Activated CD4-positive, alpha-beta T cell treated with anti-CD3 and anti-CD28 coated beads, Interleukin-2, amount 10 ng/mL, durations not matched to agents 7 days and 5 days (primary cell): ENCODE data around the gene VILL. TPM values are rescaled to one million over a fixed set of nuclear protein-coding genes. Genes with fewer than 3 reads are reported as not detected.
"Not testable (repeated sequence)": the region's sequence is repeated elsewhere in the genome, so short reads cannot be mapped to it uniquely, and the experiment has no call there.

Experiments
- CTCF ChIA-PET: fragments of 350-600 bp; sonication (Branson Sonifier 250); formaldehyde crosslinking; loops from one replicate; lab custom pipeline; 2021; ENCODE audit warnings: antibody characterized with exemption; lab: Charles Lee
- POLR2A ChIA-PET: fragments of 350-600 bp; sonication (Branson Sonifier 250); formaldehyde crosslinking; loops from one replicate; lab custom pipeline; 2021; ENCODE audit warnings: antibody characterized with exemption; lab: Charles Lee
- DNase-seq: peaks from one replicate; pipeline ENCODE4 v3.0.0-alpha.2; 2020
- H3K27ac Mint-ChIP-seq: one replicate; pipeline ENCODE4 v1.8.0; 2021; ENCODE audit warnings: mild to moderate bottlenecking, moderate library complexity, mixed read lengths
- H3K27me3 Mint-ChIP-seq: one replicate; pipeline ENCODE4 v1.8.0; 2021; ENCODE audit warnings: mixed read lengths
- H3K36me3 Mint-ChIP-seq: one replicate; pipeline ENCODE4 v1.8.0; 2021; ENCODE audit warnings: low read depth, mixed read lengths
- H3K4me1 Mint-ChIP-seq: one replicate; pipeline ENCODE4 v1.8.0; 2021; ENCODE audit warnings: mixed read lengths
- H3K4me3 Mint-ChIP-seq: one replicate; pipeline ENCODE4 v1.8.0; 2021; ENCODE audit warnings: mild to moderate bottlenecking, moderate library complexity, mixed read lengths
- H3K9me3 Mint-ChIP-seq: one replicate; pipeline ENCODE4 v1.8.0; 2021; ENCODE audit warnings: mixed read lengths
- total RNA-seq, 2 experiments: library from RNA; stranded (reverse); gene quantifications; one replicate each; pipeline ENCODE4 v1.2.3, GENCODE V29; 2021

VILL gene
- total RNA-seq, 2 experiments from 2014 or later = 19.4 to 23.0 TPM

DNA sequence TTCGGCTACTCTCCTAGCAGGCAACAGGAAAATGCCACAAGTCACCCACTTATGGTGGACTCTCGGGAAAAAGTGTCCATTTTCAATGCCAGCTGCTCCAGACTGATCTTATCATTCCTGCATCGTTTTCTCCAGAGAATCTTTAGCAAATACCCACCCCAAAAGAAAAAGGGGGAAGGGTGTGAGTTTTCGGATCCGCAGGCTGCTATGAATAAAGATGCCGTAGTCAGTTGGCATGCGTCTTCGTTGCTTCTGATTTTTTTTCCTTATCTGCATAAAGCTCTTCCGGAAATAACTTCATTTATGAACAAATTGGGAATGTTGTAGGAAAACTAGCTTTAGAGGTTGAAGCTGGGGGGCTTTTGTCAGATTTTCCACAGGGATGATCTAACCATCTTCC, 22.4 kb upstream of the VILL start:
- no peaks in the 10 kb centered on the region for H3K36me3 Mint-ChIP-seq
- CTCF ChIA-PET = interaction anchor here (0.6 to 8.5 kb wide), 7 partner anchors 12 to 151 kb away, joined by 3 to 74 read pairs (median 4); no protein-coding TSS in a partner anchor
- POLR2A ChIA-PET = interaction anchor here (0.7 kb wide), 1 partner anchor 30 kb away, joined by 3 read pairs; no protein-coding TSS in a partner anchor
- H3K27ac Mint-ChIP-seq = no peak overlapping the region
- H3K4me1 Mint-ChIP-seq = no peaks in the 10 kb centered on the region
- H3K27me3 Mint-ChIP-seq = no peaks in the 10 kb centered on the region
- H3K4me3 Mint-ChIP-seq = no peak overlapping the region
- no peaks in the 10 kb centered on the region for H3K9me3 Mint-ChIP-seq
- no peak for DNase-seq

GRCh38 chr3:37968813-37969595, 21.6 kb upstream of the VILL start:
- no peaks in the 10 kb centered on the region for H3K36me3 Mint-ChIP-seq
- no peak overlapping the region for H3K27ac Mint-ChIP-seq
- ChIA-PET CTCF (interaction anchor here (1.4 to 8.5 kb wide), 4 partner anchors 11 to 114 kb away, joined by 3 to 74 read pairs (median 15); no protein-coding TSS in a partner anchor), POLR2A (interaction anchor here (0.7 kb wide), 1 partner anchor 29 kb away, joined by 3 read pairs; no protein-coding TSS in a partner anchor)
- no peaks in the 10 kb centered on the region for H3K27me3 Mint-ChIP-seq
- H3K4me3 Mint-ChIP-seq = no peak overlapping the region
- H3K4me1 Mint-ChIP-seq = no peaks in the 10 kb centered on the region
- H3K9me3 Mint-ChIP-seq = no peaks in the 10 kb centered on the region
- no peak for DNase-seq

- H3K9me3 Mint-ChIP-seq = no peaks in the 10 kb centered on the region
- CTCF ChIA-PET = interaction anchor here (1.4 to 8.5 kb wide), 4 partner anchors 11 to 114 kb away, joined by 3 to 74 read pairs (median 15); no protein-coding TSS in a partner anchor
- POLR2A ChIA-PET = no interaction called here
- H3K27me3 Mint-ChIP-seq = no peaks in the 10 kb centered on the region
- H3K4me3 Mint-ChIP-seq = no peak overlapping the region
- H3K27ac Mint-ChIP-seq = no peak overlapping the region
- DNase-seq = no peak
- H3K36me3 Mint-ChIP-seq = no peaks in the 10 kb centered on the region
- H3K4me1 Mint-ChIP-seq = peaks cover 2% of the 10 kb centered on the region
Measured at GRCh38 chr3:37969596-37970100, 20.9 kb upstream of the VILL start.

GRCh38 chr3:37970802-37971201, 19.8 kb upstream of the VILL start:
- Mint-ChIP-seq H3K27me3 (no peaks in the 10 kb centered on the region), H3K9me3 (no peaks in the 10 kb centered on the region), H3K4me3 (no peak overlapping the region), H3K27ac (no peak overlapping the region), H3K4me1 (peaks cover 6% of the 10 kb centered on the region), H3K36me3 (no peaks in the 10 kb centered on the region)
- ChIA-PET POLR2A (no interaction called here), CTCF (interaction anchor here (1.4 to 8.5 kb wide), 3 partner anchors 15 to 115 kb away, joined by 3 to 74 read pairs (median 26); no protein-coding TSS in a partner anchor)
- no peak for DNase-seq

- H3K4me3 Mint-ChIP-seq = no peak overlapping the region
- no peaks in the 10 kb centered on the region for H3K36me3 Mint-ChIP-seq
- no peaks in the 10 kb centered on the region for H3K27me3 Mint-ChIP-seq
- DNase-seq = no peak
- H3K4me1 Mint-ChIP-seq = peaks cover 6% of the 10 kb centered on the region
- CTCF ChIA-PET = interaction anchor here (1.4 kb wide), 1 partner anchor 33 kb away, joined by 3 read pairs; no protein-coding TSS in a partner anchor
- no peaks in the 10 kb centered on the region for H3K9me3 Mint-ChIP-seq
- no peak overlapping the region for H3K27ac Mint-ChIP-seq
- POLR2A ChIA-PET = no interaction called here
Measured at GRCh38 chr3:37971467-37971866, 19.1 kb upstream of the VILL start.

- H3K4me3 Mint-ChIP-seq, H3K27me3 Mint-ChIP-seq, H3K36me3 Mint-ChIP-seq, H3K9me3 Mint-ChIP-seq, POLR2A ChIA-PET, DNase-seq, H3K4me1 Mint-ChIP-seq, H3K27ac Mint-ChIP-seq: not testable (repeated sequence)
- CTCF ChIA-PET = interaction anchor here (3.9 kb wide), 1 partner anchor 117 kb away, joined by 19 read pairs; no protein-coding TSS in a partner anchor
Measured at GRCh38 chr3:37972056-37972455, 18.5 kb upstream of the VILL start.

DNA sequence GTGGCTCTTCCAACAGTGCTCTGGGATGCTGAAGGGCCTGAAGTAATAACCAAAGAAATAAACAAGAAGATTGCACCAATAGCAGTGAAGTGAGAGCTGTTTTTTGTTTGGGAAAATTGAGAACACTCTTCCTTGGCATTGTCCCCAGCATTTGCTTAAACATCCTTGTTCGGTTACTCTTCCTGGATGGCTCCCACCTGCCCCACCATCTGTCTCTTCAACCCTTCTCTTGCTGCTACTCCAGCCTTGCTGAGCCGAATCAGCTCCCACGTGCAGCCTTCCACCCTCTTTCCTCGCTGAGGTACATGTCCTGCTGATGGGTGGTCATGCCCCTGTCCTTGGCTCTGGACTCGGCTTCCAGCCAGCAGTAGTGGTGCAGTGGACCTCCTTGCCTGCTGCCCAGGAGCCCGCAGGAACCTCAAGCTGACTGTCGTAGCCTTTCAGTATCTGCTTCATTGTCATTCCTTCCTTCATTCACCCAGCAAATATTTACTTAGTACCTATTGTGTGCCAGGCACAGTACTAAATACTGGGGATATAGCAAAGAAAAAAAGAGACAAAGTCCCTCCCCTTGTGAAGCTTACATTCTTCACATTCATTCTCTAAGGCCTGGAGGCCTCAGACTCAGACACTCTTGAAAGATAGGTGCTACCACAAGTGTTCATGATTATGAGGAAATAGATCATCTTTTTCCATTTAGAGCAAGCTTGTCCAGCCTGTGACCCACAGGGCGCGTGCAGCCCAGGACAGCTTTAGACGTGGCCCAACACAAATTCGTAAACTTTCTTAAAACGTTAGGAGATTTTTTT, 17.1 kb upstream of the VILL start:
- no peaks in the 10 kb centered on the region for H3K27me3 Mint-ChIP-seq
- H3K4me3 Mint-ChIP-seq = no peak overlapping the region
- POLR2A ChIA-PET = no interaction called here
- CTCF ChIA-PET = interaction anchor here (0.6 to 3.9 kb wide), 10 partner anchors 10 to 544 kb away, joined by 3 to 19 read pairs (median 4); no protein-coding TSS in a partner anchor
- no peak overlapping the region for H3K27ac Mint-ChIP-seq
- DNase-seq = no peak
- no peaks in the 10 kb centered on the region for H3K36me3 Mint-ChIP-seq
- H3K4me1 Mint-ChIP-seq = peaks cover 6% of the 10 kb centered on the region
- no peaks in the 10 kb centered on the region for H3K9me3 Mint-ChIP-seq

DNA sequence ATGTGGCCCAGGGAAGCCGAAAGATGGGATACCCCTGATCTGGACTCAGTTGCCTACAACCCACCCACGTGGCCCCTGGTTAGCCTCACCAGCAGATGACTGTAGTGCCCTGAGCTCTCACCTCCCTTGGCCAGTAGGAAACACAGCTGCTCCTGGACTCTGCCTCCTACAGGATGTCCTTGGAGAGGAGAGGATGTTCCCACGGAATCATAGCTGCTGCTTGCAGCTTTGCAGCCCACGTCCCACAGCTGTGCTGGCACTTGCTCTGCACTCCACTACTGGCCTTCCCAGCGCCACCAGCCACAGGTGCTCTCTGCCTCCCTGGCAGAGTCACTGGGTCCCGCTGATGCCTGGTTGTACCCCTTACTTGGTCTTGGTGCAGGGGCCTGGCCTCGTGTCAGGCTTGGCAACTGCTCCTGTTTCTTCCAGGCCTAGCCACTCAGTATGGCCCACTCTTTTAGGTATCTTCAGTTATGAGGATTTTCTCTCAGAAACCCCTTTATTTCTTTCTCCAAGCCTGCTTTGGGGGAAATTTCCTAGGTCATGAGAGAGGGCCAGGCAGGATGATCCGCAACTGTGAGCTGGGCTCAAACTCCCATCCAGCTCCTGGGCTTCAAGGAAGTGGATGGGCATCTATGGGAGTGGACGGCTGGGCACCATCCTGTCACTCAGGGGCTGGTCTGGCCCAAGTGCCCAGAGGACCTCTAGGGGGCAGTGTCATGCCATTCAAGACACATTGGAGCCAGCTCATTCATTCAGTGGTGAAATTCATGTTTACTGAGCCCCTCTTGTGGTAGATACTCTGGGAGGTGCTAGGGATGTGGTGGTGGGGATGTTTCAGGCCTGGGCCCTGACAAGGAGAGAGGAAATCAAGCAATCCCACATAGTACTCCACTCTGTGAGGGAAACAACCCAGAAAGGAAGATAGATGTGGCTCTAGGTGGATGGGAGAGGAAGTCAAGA, 16.2 kb upstream of the VILL start:
- peaks cover 6% of the 10 kb centered on the region for H3K4me1 Mint-ChIP-seq
- H3K27ac Mint-ChIP-seq = no peak overlapping the region
- H3K27me3 Mint-ChIP-seq = no peaks in the 10 kb centered on the region
- no peak overlapping the region for H3K4me3 Mint-ChIP-seq
- CTCF ChIA-PET = interaction anchor here (0.7 to 3.9 kb wide), 20 partner anchors 8 to 372 kb away, joined by 3 to 19 read pairs (median 4); partner anchors contain the start of gene XYLB
- POLR2A ChIA-PET = interaction anchor here (0.9 kb wide), 1 partner anchor 65 kb away, joined by 3 read pairs; the partner anchor contains the start of gene DLEC1
- H3K36me3 Mint-ChIP-seq = no peaks in the 10 kb centered on the region
- no peaks in the 10 kb centered on the region for H3K9me3 Mint-ChIP-seq
- DNase-seq = peak; percentile 78

GRCh38 chr3:37979541-37980461, 10.8 kb upstream of the VILL start:
- POLR2A ChIA-PET = no interaction called here
- Mint-ChIP-seq H3K27me3 (no peaks in the 10 kb centered on the region), H3K36me3 (no peaks in the 10 kb centered on the region), H3K4me3 (no peak overlapping the region), H3K9me3 (no peaks in the 10 kb centered on the region), H3K4me1 (peaks cover 3% of the 10 kb centered on the region), H3K27ac (no peak overlapping the region)
- no peak for DNase-seq
- CTCF ChIA-PET = interaction anchor here (0.6 to 3.1 kb wide), 7 partner anchors 10 to 125 kb away, joined by 3 to 10 read pairs (median 3); partner anchors contain the start of gene VILL

GRCh38 chr3:37980462-37981347, 9.9 kb upstream of the VILL start:
- no peaks in the 10 kb centered on the region for H3K9me3 Mint-ChIP-seq
- no peak for DNase-seq
- POLR2A ChIA-PET = no interaction called here

More at GRCh38 chr3:37980462-37981347, 9.9 kb upstream of the VILL start:
- CTCF ChIA-PET = interaction anchor here (0.6 to 3.1 kb wide), 7 partner anchors 10 to 126 kb away, joined by 3 to 10 read pairs (median 3); partner anchors contain the start of gene VILL
- Mint-ChIP-seq H3K4me3 (no peak overlapping the region), H3K27me3 (no peaks in the 10 kb centered on the region), H3K27ac (no peak overlapping the region), H3K4me1 (no peaks in the 10 kb centered on the region), H3K36me3 (no peaks in the 10 kb centered on the region)
